ENCODE measurements around the gene RDH5. TPM values are rescaled to one million over a fixed set of nuclear protein-coding genes. Genes with fewer than 3 reads are reported as not detected.

RDH5 gene
- total and polyA plus RNA-seq, 8 donors: 1.3 to 12.6 (median 3.4) TPM

DNA sequence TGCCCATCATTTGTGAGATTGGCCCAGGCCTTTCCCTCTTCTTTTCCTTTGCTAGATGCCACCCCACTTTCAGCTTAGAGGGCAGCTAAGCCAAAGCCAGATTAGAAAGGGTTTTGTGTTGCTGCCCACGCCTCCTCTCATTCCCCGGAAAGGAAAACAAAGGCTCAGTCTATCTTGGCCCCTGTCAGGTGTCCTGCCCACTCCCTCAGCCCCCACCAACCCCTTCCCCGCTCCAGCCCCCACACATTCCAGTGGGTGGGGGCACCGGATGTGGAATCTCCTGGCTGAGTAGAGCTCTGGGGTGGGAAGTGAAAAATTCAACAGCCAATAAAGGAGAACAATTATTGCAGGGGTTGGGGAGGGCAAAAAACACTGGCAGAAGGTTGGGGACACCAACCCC lies 2.2 kb upstream of the RDH5 start:
- intact Hi-C loops (cut with DNase I): no loop called here
- TF ChIP-seq CTCF (IDR thresholded peaks at IDR 0.05): no peak
- FAIRE-seq (no peak), ATAC-seq (no peak), DNase-seq (no peak)
- Histone ChIP-seq H3K9me3 (no peaks in the 10 kb centered on the region), H3K36me3 (no peaks in the 10 kb centered on the region), H3K4me3 (no peak overlapping the region), H3K4me1 (peaks cover 15 to 46% (median 31%) of the 10 kb centered on the region in 3 donors), H3K27ac (peak overlapping the region in 2 of 4 donors; percentile 10 to 11), H3K27me3 (no peaks in the 10 kb centered on the region)
- WGBS, 2 donors: 38 to 43% methylated on average over 4 of the region's 4 CpGs

DNA sequence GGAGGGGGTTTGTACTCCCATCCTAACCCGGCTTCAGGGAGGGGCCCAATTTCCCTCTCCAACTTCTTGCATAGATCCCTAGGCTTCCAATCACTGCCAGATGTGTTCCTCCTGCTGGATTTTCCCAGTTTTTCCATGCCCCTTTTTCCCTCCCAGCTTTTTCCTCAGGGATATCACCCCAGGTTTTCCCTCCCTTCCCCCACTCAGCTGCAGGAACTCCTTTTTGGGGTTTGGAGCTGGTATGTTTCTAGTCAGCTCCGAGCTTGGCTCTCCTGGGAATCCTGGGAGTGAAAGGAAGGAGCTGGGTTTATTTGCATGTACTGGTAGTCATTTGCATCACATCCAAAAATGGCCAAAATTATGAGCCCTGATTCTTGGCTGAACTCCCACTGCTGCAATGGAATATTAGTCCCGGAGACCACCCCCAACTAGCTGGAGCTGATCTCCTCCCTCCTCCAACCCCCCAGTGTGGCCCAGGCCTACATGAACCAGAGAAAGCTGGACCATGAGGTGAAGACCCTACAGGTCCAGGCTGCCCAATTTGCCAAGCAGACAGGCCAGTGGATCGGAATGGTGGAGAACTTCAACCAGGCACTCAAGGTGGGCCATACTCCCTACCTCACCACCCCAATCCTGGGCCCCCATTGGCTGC lies 1.4 kb upstream of the RDH5 start:
- 72 to 81% methylated on average over 4 of the region's 4 CpGs for WGBS, 2 donors
- intact Hi-C loops (cut with DNase I): no loop called here
- DNase-seq: no peak
- no peak for ATAC-seq
- H3K27me3 ChIP-seq: no peaks in the 10 kb centered on the region
- H3K4me1 ChIP-seq: peaks cover 15 to 46% (median 35%) of the 10 kb centered on the region in 3 donors
- no peak overlapping the region for H3K4me3 ChIP-seq
- H3K36me3 ChIP-seq: no peaks in the 10 kb centered on the region
- peak overlapping the region in 2 of 4 donors; percentile 58 to 69 for H3K27ac ChIP-seq
- no peaks in the 10 kb centered on the region for H3K9me3 ChIP-seq
- no peak for TF ChIP-seq CTCF (IDR thresholded peaks at IDR 0.05)
- FAIRE-seq: no peak

DNA sequence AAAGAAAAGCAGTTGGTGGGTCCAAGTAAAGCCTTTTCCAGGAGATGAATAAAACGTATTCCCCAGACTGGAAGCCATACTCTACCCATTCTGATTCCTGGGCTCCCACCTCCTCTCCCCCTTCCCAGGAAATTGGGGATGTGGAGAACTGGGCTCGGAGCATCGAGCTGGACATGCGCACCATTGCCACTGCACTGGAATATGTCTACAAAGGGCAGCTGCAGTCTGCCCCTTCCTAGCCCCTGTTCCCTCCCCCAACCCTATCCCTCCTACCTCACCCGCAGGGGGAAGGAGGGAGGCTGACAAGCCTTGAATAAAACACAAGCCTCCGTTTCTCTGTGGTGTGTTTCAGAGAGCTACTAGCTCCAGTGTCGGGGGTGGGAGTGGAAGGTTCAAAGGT lies 822 bp upstream of the RDH5 start:
- no peak for DNase-seq
- no peak for FAIRE-seq
- TF ChIP-seq CTCF (IDR thresholded peaks at IDR 0.05): no peak
- Histone ChIP-seq H3K27me3 (no peaks in the 10 kb centered on the region), H3K9me3 (no peaks in the 10 kb centered on the region), H3K27ac (peak overlapping the region in 3 of 4 donors; percentile 22 to 69 (median 58)), H3K4me3 (no peak overlapping the region), H3K4me1 (peaks cover 15 to 47% (median 39%) of the 10 kb centered on the region in 3 donors), H3K36me3 (peaks cover 0 to 6% (median 0%) of the 10 kb centered on the region in 3 donors)
- 67 to 76% methylated on average over 7 of the region's 7 CpGs for whole genome bisulfite sequencing, 2 donors
- intact Hi-C loops (cut with DNase I): no loop called here
- ATAC-seq: no peak

- H3K27me3 ChIP-seq: no peaks in the 10 kb centered on the region
- H3K36me3 ChIP-seq: peaks cover 0 to 17% (median 0%) of the 10 kb centered on the region in 3 donors
- peak overlapping the region in 3 of 4 donors; percentile 42 to 69 (median 58) for H3K27ac ChIP-seq
- H3K9me3 ChIP-seq: no peaks in the 10 kb centered on the region
- DNase-seq (peak; percentile 62 to 84 (median 76)), FAIRE-seq (no peak), ATAC-seq (peak; percentile 62 to 75 (median 69))
- intact Hi-C loops (cut with DNase I): no loop called here
- no peak overlapping the region for H3K4me3 ChIP-seq
- H3K4me1 ChIP-seq: peaks cover 7 to 53% (median 35%) of the 10 kb centered on the region in 3 donors
- peak in 3 of 4 donors; percentile 31 to 48 (median 32) for TF ChIP-seq CTCF (IDR thresholded peaks at IDR 0.05)
- 6 to 11% methylated on average over 9 of the region's 9 CpGs for WGBS, 2 donors
These were observed 776 bp downstream of the RDH5 start for GRCh38 chr12:55720894-55721444.

Data from pancreas (tissue), 10 donors.